ENCODE results near the gene GDI2.

Gene GDI2

GRCh38 chr10:5818048-5818331 is 4.8 kb upstream of the GDI2 start:
- TF ChIP-seq ZFX (IDR thresholded peaks at IDR 0.05): no peak
- TF ChIP-seq CTCF (conservative IDR thresholded peaks at IDR 0.05): no peak
- H3K27ac ChIP-seq: no peak overlapping the region

- TF ChIP-seq ZFX (IDR thresholded peaks at IDR 0.05) (no peak), CTCF (conservative IDR thresholded peaks at IDR 0.05) (no peak)
- no peak overlapping the region for H3K27ac ChIP-seq
Measured at GRCh38 chr10:5817322-5818047, 4.3 kb upstream of the GDI2 start.

GRCh38 chr10:5816170-5816569 is 2.9 kb upstream of the GDI2 start:
- H3K27ac ChIP-seq: no peak overlapping the region
- TF ChIP-seq CTCF (conservative IDR thresholded peaks at IDR 0.05) (no peak), ZFX (IDR thresholded peaks at IDR 0.05) (no peak)

GRCh38 chr10:5814110-5815107 is 1.2 kb upstream of the GDI2 start:
- H3K27ac ChIP-seq: peak overlapping the region; percentile 98
- TF ChIP-seq CTCF (conservative IDR thresholded peaks at IDR 0.05) (no peak), ZFX (IDR thresholded peaks at IDR 0.05) (no peak)

GRCh38 chr10:5813091-5813340 is 218 bp downstream of the GDI2 start:
- H3K27ac ChIP-seq: peak overlapping the region; percentile 98
- no peak for TF ChIP-seq CTCF (conservative IDR thresholded peaks at IDR 0.05)
- no peak for TF ChIP-seq ZFX (IDR thresholded peaks at IDR 0.05)

- TF ChIP-seq CTCF (conservative IDR thresholded peaks at IDR 0.05): no peak
- peak; percentile 88 for TF ChIP-seq ZFX (IDR thresholded peaks at IDR 0.05)
- peak overlapping the region; percentile 98 for H3K27ac ChIP-seq
Measured at GRCh38 chr10:5812283-5813090, 747 bp downstream of the GDI2 start.

Measured in C4-2B (cell line).